ENCODE data around the gene CHRNA7.
"Not testable (repeated sequence)": the region's sequence is repeated elsewhere in the genome, so short reads cannot be mapped to it uniquely, and the experiment has no call there.

Gene CHRNA7

DNA sequence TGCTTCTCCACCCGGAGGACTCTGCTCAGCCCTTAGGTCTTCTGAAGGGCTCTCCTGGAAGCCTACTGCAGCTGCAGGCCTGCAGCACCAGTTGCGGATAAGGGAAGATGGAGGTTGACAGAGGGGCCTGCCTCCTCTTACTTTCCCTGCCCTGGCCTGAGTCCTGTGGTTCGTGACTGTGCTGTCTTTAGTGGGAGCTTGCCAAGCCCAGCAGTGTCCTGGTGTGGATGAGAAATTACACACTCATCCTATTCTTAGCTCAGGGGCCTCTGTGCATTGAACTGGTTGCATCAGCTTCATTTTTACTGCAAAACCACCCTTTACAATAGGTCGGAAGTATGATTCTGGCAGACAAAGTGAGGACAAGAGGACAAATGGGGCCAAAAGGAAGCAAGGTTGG lies 163.5 kb downstream of the CHRNA7 start:
- DNase-seq (ENCODE audit: low spot score): not testable (repeated sequence)

DNA sequence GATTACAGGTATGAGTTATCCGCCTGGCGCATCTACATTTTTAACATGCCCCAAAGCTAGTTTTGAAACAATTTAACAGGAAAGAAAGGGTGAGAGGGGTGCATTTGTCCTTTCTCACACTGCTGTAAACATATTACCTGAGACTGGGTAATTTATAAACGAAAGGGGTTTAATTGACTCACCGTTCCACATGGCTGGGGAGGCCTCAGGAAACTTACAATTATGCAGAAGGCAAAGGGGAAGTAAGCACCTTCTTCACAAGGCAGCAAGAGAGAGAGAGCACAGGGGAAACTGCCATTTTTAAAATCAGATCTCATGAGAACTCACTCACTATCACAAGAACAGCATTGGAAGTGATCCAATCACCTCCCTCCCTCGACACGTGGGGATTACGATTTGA lies 165.9 kb downstream of the CHRNA7 start:
- not testable (repeated sequence) for DNase-seq (ENCODE audit: low spot score)

DNA sequence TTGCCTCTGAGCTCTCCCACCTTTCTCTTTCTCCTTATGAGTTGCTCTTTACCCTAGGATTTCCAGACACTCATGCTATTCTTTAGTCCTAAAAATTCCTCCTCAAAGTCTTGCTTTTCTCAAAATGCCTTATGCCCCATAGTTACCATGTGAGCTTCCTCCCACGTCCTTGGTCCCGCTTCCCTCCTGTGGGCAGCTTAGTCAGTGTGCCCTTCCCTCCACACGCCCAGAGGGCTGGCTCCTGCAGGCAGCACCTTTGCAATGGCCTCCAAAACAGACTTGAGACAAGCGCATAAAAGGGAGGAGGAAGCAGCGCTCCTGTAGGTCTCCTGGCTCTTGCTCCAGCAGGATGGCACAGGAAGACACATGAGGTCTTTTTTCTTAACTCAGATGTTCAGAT lies 168.6 kb downstream of the CHRNA7 start:
- DNase-seq (ENCODE audit: low spot score): not testable (repeated sequence)

DNA sequence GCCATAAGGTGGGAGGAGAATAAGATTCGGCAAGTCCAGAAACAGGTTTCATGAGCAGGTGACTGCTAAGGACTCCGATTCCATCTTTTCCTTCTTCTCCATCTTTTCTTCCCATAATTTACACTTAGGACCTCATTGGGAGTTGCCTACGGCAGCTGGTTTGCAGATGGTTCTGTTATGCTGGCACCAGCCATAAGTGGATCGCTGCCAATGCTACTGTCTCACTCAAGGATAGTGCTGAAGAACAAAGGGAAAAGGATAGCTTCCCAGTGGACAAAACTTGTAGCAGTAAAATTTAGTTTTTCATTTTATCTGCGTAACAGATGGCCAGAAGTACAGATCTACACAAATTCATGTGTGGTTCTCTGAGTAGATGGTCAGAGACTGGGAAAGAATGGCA lies 178.8 kb downstream of the CHRNA7 start:
- DNase-seq (ENCODE audit: low spot score): not testable (repeated sequence)

DNA sequence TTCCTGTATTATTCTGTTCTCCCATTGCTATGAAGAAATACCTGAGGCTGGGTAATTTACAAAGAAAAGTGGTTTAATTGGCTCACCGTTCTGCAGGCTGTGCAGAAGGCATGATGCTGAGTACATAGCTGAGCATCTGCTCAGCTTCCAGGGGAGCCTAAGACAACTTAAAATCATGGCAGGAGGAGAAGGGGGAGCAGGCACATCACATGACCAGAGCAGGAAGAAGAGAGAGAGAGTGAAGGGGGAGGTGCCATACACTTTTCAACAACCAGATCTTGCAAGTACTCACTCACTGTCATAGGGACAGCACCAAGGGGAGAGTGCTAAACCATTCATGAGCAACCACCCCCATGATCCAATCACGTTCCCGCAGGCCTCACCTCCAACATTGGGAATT lies 188.4 kb downstream of the CHRNA7 start:
- no peak for DNase-seq (ENCODE audit: low spot score)

Data from germinal center (tissue), 1 donor.